GM10847 (cell line): ENCODE results near the gene CRACR2B.
A peak's percentile ranks its signal among the peaks of the same experiment; 100 is the strongest.

Source experiments
- POLR2A ChIP-seq: IDR thresholded peaks from 2 replicates; pipeline ENCODE4 v1.6.1; 2011; ENCODE audit not compliant: insufficient read length; ENCODE audit errors: extremely low read depth

CRACR2B gene

DNA sequence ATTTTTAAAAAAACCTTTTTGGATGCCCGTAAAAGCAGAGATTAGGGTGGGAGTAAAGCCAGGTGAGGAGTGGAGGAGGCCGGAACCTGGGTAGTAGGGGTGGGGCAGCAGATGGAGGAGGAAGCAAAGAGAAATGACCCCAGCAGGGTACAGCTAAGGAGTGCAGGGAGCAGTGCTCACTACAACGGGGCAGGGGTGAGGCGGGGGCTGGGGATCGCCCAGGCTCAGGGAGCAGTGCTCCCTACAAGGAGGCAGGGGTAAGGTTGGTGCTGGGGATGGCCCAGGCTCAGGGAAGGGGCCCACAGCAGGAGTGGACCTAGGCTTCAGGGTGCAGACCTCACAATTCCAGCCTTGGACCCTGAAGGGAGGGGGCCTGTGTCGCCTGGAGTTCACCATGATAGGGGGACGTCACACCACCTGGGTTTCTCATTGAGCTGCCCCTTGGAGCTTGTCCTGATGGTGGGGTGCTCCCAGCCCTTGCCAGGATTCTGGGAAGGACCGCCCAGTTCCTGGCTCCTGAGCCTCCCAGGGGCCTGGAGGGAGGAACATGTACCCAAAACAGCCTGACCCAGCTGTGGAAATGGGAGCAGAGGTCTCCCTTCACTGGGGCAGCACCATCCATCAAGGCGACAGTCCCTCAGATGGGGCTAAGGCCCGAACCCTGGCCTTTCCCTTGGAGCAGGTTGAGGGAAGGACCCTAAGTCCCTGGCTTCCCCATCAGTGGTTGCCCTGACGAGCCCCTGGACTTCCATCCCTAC is 11.9 kb upstream of the CRACR2B start:
- no peak for TF ChIP-seq POLR2A

DNA sequence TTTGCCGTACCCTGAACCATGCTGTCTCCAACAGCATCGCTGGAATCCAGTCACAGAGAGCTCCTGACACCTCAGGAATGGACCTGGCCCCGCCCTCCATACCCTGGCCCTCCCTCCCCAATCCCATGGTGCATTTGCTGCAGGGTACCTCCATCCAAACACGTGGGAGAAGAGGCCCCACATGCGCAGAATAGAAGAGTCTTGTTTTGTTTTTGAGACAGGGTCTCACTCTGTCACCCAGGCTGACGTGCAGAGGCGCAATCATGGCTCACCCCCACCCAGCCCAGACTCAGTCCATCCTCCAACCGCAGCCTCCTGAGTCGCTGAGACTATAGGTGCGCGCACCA is 11.3 kb upstream of the CRACR2B start:
- no peak for TF ChIP-seq POLR2A

DNA sequence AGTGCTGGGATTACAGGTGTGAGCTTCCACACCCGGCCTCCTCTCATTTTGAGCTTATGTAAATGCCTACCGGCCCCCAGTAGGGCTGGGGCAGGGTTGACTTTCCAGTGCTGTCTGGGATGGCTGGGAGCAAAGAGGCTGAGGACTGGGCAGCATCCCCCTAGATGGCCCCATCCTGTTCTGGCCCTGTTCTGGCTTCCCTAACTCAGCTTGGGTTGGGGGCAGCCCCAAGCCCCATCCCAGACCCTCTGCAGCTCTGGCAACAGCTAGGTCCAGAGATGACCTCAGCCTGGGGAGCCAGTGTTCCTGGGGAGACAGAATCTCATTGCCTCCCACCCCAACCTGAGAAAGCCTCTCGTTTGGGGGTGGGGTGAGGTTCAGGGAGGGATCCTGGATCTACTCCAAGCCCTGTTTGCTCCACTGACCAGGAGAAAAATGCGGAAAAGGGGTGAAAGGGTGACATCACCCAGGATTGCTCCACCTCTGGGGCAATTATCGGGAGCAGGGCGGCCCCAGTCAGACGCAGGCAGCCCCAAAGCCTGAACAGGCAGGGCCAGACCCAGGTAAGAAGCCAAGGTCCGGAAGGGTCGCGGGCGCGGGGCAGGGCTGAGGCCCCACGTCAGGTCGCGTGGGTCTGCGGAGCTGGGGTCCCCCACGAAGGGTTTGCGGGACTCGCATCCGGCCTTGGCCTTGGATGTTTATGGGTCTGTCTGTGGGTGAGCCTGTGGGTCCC is 9.2 kb upstream of the CRACR2B start, which contains the start of gene PNPLA2:
PNPLA2 (plus strand) TSS at position 519 of the 733 bp plus-strand sequence. CDS start 805 bp downstream, outside the sequence.
- TF ChIP-seq POLR2A = no peak

DNA sequence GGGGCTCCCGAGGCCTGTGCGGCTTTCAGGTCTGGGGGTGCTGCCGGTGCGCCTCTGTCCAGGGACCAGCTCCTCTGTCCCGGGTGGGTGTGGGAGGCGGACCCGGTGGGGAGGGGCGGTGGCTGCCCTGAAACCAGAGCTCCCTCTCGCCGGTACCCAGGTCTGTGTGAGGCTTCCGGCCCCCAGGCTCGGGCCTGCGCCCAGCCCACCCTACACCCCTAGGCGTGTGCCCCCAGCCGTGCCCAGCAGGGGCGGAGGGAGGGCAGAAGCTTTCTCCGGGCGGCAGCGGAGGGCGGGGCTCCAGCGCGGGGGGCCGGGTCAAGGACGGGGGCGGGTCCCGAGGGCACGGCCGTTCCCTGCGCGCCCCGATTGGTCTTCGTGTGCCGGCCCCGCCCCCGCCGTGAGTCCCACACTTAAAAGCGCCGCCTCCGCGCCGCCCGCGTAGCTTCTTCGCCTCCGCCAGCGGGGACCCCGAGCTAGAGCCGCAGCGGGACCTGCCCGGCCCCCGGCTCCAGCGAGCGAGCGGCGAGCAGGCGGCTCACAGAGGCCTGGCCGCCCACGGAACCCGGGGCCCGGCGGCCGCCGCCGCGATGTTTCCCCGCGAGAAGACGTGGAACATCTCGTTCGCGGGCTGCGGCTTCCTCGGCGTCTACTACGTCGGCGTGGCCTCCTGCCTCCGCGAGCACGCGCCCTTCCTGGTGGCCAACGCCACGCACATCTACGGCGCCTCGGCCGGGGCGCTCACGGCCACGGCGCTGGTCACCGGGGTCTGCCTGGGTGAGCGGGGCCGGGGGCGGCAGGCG is 8.4 kb upstream of the CRACR2B start:
- TF ChIP-seq POLR2A = peak; percentile 92

DNA sequence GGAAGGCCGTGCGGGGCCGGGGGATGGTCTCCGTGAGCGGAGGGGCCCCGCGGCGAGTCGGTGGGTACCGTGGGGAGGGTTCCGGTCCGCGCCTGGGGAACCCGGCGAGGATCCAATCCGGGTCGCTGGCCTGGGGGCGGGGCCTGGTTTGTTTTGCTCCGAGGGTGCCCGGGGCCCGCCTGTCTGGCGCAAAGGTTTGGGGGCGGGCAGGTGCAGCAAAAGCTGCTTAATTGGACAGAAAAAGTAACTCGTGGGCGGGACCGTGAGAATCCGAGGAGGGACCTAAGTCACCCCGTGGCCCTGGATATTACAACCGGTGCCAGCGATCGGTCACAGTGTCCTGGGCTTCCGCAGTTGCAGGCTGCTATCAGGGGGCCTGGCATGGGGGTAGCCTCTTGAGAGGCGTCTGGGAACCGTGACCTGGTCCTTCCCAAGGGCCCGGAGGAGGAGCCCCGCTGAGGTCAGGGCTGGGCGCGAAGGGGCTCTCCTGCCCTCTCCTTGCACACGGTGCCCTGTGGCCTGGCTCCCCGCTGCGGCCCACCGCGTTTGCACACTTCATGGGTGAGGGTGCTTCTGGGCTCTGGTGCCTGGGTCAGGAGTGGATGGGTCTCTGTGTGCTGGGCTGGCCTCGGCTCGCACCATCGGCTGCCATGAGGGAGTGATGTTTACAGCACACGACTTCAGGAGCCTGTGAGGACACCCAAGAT is 7.6 kb upstream of the CRACR2B start:
- no peak for TF ChIP-seq POLR2A

DNA sequence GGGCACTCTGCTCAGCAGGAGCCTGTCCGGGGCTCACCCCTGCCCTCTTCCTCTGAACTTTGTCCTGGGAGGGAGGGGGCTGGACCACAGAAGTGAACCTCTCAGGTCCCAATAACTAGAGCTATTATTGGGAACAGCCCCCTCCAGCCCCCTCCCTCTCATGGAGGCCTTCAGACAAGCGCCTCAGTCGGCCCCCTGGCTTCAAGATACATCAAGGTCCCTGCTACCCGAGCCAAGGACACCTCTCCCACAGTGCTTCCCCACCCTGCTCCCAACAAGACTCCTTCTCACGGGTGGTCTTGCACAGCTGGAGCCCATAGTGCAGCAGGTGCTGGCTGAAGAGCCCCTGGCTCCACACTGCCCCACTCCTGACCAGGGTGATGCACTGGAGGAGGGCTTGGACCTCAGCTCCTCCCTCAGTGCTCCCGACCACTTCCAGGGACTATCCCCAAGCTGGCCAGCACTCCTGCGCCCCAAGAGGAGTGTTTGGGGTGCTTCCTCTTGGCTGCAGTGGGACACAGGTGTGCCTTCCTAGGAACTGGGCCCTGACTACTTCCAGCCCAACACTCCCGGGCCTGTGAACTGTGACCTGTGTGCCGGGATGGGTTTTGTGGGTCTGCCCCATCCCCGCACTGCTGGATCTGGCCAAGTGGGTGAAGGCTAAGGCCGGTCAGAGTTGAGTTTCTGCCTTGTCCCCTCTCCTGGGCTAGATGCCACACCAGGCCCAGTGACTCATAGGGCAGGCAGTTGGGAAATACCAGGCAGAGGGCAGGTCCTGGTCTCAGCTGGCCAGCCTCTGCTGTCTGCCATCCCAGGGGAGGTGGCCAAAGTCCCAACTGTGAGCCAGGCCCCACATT is 6.8 kb upstream of the CRACR2B start:
- no peak for TF ChIP-seq POLR2A

DNA sequence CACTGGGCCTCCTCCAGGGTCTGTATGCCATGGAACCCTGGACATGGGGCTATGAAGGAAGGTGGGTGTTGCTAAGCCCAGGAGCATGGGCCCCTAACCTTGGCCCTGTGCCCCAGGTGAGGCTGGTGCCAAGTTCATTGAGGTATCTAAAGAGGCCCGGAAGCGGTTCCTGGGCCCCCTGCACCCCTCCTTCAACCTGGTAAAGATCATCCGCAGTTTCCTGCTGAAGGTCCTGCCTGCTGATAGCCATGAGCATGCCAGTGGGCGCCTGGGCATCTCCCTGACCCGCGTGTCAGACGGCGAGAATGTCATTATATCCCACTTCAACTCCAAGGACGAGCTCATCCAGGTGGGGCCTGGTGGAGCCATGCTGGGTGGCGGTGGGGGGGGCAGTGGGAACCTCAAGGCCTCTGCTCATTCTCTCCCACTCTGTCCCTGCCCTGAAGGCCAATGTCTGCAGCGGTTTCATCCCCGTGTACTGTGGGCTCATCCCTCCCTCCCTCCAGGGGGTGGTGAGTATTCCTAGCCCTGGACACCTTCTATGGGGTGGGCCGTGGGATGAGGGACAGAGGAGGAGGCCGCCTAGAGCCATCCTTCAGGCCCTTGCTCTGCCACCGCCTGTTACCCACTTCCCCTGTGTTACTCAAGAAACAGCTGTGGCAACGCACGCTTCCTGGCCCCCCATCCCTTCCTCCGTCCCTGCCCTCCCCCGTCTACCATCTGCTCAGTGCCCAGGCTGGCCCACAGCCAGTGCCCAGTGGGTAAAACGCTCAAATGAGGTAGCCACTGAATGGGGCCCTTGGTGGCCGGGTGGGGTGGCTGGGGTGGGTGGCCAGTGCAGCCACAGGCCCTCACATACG is 6.0 kb upstream of the CRACR2B start:
- TF ChIP-seq POLR2A = no peak

DNA sequence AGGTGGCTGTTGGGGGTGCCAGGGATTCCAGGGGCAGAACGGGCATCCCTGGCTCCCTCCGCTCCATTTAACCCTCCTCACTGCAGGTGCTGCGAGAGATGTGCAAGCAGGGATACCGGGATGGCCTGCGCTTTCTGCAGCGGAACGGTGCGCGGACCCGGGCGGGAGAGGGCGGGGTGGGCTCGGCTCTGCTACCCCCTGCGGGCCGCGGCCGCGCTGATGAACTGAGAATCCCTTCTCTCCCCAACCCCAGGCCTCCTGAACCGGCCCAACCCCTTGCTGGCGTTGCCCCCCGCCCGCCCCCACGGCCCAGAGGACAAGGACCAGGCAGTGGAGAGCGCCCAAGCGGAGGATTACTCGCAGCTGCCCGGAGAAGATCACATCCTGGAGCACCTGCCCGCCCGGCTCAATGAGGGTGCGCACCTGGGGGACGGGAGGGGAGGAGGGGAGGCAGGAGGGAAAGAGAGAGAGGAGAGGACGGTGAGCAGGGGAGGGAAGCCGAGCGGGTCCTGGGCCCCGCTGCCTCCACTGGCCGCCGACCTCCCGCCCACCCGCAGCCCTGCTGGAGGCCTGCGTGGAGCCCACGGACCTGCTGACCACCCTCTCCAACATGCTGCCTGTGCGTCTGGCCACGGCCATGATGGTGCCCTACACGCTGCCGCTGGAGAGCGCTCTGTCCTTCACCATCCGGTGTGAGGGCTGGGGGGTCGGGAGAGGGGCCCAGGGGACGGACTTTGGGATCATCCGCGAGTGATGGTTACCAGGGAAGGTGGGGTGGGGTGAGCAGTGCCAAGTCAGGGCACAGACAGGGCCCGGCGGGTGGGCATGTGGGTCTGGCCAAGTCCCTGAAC is 4.1 kb upstream of the CRACR2B start:
- TF ChIP-seq POLR2A = no peak

DNA sequence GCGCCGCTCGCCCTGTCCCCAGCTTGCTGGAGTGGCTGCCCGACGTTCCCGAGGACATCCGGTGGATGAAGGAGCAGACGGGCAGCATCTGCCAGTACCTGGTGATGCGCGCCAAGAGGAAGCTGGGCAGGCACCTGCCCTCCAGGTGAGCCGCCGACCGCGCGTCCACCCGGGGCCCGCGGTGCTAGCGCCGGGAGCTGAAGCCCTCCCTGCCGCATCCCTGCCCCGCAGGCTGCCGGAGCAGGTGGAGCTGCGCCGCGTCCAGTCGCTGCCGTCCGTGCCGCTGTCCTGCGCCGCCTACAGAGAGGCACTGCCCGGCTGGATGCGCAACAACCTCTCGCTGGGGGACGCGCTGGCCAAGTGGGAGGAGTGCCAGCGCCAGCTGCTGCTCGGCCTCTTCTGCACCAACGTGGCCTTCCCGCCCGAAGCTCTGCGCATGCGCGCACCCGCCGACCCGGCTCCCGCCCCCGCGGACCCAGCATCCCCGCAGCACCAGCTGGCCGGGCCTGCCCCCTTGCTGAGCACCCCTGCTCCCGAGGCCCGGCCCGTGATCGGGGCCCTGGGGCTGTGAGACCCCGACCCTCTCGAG is 3.3 kb upstream of the CRACR2B start:
- TF ChIP-seq POLR2A = no peak

DNA sequence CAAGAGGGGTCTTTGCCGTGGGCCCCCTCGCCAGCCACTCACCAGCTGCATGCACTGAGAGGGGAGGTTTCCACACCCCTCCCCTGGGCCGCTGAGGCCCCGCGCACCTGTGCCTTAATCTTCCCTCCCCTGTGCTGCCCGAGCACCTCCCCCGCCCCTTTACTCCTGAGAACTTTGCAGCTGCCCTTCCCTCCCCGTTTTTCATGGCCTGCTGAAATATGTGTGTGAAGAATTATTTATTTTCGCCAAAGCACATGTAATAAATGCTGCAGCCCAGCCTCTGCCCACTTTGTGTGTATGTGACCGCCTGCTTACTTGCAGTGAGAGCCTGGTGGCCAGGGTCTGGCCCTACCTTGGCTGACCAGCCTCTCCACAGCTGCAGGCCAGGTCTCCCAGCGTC is 2.8 kb upstream of the CRACR2B start:
- no peak for TF ChIP-seq POLR2A

DNA sequence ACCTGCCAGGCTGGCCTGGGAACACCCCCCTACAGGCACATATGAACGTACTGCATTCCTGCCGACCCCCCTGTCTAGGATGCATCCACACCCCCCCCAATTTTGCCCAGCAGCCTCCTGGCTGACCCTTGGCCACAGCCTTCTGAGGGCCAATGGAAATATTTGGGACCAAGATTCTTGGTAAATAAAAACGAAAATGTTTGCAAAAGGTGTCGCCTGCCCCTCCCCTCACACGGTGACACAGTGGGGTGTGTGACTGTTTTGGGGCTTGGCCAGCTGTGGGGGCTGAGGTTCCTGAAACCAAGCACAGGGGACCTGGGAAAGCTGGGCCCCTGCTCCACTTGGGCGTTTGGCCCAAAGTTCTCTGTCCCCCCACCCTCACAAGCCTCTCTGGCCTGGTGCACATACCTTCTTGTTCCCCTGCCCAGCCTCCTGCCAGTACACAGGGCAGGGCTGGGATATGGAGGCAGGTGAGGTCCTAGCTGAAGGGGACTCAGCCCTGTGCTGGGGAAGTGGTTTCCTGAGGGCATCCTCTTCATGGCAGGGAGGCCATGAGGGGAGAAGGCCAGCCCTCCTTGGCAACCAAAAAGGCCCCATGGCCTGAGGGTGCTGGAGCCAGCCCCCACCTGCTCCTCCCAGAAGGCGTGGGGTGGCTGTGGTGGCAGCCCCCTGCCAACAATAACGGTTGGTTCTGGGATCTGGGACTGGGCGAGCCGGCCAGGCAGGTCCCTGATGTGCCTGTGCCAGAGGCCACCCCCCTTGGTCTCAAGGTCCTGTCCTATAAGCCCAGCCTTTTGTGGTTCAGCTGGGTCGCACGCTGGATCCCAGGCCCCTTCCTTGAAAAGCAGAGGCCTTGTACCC is 2.1 kb upstream of the CRACR2B start:
- no peak for TF ChIP-seq POLR2A
